ENCODE measurements around the gene RASSF7. TPM values are rescaled to one million over a fixed set of nuclear protein-coding genes. Genes with fewer than 3 reads are reported as not detected.

Gene RASSF7
- total and polyA plus RNA-seq, 2 of the 8 experiments (the other 6 are each of a cell fraction or from before 2014, with no cell fraction given): 22.3 to 43.9 TPM

DNA sequence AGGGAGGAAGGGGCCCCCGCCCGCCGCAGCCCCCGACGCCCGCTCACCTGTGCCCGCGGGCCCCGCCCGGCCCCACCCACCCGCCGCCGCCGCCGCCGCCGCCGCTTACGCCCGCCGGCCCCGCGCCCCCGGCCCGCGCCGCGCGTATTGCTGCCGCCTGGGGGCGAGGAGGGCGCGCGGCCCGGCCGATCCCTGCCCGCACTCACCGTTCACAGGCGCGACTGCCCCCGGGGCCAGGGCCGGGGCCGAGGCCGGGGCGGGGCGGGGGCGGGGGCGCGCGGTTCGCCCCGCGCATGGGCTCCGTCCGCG is 25.6 kb upstream of the RASSF7 start (continued):
- TF ChIP-seq KDM1A (IDR thresholded peaks at IDR 0.05; ENCODE audit: borderline replicate concordance, low read length): no peak
- no peak for TF ChIP-seq CEBPB (IDR thresholded peaks at IDR 0.05; ENCODE audit: low read depth, low read length)
